GM19468 (cell line): ENCODE data around the gene LRRC45.

Experiments used
- ATAC-seq: cut with Tn5 transposase; IDR thresholded peaks from one replicate; pipeline ENCODE4 v1.9.1; 2021; ENCODE audit warnings: mild to moderate bottlenecking, moderate library complexity, moderate number of reproducible peaks; ENCODE audit not compliant: unreplicated experiment; ENCODE audit errors: extremely low read depth

Gene LRRC45

DNA sequence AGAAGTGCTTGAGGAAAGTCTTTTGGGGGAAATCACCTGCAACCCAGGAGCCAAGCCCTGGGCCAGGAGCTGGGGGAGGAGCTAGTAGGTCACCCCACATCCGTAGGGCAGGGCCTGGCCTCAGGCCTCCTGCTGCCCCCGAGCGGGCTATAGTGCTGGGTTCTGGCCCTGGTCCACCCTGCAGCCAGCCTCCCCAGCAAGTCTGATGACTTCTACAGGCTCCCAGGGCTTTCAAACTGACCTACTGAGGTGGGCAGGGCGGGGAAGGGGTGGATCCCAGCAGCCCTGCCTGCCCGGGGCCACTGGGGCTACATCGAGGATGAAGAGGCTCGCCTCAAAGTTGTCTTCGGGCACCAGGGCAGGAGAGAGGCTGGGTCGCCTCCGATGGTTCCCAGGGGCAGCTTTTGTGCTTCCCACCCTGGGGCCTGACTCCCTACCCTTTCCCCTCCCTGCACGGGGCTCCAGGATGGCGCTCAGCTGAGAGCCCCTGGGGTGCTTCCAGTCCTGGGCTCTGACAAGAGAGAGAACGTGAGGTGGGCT is 5.4 kb upstream of the LRRC45 start:
- ATAC-seq: no peak

DNA sequence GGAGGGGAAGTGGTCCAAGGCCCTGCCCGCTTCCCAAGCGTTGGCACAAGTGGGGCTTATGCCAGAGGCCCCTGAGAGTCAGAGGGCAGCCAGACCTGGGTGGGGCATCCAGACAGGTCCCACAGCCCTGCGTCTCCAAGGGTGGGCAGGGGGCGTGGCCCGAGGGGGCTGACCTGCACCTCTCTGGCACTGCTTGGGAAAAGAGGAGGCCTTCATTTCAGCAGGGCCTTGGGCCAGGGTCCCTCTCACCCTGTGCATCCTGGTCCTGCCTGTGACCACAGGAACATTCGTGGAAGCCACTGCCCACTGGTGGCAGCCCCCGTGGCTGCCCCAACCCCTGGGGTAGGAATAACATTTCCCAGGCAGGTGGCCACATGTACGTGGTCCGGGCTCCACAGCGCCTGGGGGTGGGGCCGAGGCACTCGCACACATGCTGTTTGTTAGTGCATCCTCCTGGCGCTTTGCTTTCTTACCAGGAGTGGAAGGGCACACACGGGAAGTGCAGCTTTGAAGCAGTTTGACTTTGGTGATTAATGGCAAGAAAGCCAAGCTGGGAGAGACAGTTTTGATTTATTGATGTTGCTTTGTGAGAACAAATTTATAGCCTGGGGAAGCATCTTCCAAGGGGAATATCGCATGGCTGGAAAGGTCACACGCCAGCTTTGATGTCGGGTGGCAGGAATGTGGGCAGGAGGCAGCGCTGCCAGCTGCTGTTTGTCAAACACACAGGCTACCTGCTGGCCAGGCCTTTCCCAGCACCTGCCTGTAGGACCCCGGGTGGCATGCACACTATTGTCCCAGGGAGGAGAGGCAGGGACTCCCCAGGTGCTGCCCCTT is 4.7 kb upstream of the LRRC45 start:
- ATAC-seq: no peak

DNA sequence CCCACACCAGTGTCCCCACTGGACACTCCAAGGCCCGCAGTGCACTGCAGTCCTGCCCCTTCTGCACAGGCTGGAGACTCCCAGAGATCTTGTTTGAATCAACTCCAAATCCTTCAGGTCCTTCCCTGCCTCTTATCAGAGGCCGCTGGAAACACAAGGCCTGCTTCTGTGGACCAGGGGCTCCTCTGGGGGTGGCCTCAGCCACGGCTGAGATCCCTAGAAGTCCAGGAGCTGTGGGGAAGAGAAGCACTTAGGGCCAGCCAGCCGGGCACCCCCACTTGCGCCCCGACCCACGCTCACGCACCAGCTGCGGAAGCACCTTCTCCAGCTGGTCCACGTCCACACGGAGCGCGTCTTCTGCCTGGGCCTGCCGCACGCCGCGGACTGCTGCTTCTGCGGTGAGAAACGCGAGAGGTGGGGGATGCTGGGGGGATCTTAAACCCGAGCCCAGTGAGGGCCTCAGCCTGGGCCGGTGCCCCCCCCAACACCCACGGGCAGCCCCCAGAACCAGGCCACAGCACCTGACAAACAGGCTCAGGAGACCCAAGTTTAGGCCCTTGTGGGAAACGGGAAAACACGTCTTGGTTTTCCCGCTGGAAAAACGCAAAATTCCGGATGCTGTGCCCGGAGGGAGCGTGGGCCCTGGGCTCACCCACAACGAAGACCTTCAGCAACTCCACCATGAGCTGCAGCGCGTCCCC is 4.0 kb upstream of the LRRC45 start:
- ATAC-seq: no peak

DNA sequence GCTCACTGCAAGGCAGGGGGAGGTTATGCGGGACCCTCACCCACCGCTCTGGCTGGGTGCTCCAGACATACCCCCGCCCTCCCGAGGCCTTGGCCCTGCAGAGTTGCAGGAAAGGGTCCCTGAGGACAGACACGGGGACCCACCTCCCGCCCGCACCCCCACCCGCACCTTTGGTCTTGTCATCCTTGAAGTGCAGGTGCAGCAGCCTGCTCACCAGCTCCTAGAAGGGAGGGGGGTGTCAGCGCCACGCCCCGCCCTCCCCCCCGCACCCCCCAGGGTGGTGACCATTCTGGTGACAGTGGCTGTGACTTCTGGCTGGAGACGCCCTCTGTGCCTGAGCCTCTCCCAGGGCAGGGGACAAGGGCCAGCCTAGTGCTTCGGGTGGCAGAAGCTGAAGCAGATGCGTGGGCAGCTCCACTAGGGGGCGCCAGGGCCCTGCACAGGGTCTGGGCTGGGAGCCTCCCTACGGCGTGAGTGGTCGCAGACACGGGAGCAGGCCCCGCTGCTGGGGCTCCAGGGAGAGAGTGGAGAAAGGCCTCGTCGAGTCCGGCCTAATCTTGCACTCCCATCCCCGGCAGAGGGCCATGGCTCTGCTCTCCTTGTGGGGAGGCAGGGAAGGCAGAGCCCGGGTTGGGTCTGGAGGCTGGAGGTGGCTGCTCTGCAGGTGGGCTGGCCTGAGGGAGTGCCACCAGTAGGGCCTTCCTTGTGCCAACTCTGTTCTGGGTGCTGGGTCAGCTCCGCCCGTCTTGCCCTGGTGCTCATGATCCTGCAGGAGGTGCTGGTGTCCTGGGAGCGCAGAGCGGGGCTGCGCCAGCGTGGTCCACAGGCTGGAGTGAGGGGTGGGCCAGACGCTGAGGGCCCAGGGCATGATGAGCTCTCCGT is 3.2 kb upstream of the LRRC45 start:
- ATAC-seq: no peak

DNA sequence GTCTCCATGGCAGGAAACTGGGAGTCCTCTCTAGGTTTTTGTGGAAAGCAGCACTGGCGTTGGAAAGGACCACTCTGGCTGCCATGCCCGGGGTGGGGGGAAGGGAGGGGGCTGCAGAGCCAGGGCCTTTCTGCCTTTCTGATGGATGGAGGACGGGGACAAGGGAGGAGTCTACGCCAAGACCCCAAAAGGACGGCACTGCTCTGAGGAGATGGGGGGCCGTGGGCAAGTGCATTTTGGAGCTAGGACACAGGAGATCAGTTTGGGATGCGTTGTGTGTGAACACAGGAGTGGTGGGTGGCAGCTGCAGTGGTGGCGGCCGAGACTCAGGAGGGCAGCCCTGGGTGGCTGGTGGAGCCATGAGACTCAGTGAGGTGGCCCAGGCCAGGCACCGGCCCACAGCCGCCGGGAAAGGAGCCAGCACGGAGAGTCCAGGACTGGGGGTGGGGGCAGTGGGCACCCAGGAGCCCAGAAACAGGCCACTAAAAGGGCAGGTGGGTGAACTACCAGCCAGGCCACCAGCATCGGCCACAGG is 2.5 kb upstream of the LRRC45 start:
- ATAC-seq: no peak

DNA sequence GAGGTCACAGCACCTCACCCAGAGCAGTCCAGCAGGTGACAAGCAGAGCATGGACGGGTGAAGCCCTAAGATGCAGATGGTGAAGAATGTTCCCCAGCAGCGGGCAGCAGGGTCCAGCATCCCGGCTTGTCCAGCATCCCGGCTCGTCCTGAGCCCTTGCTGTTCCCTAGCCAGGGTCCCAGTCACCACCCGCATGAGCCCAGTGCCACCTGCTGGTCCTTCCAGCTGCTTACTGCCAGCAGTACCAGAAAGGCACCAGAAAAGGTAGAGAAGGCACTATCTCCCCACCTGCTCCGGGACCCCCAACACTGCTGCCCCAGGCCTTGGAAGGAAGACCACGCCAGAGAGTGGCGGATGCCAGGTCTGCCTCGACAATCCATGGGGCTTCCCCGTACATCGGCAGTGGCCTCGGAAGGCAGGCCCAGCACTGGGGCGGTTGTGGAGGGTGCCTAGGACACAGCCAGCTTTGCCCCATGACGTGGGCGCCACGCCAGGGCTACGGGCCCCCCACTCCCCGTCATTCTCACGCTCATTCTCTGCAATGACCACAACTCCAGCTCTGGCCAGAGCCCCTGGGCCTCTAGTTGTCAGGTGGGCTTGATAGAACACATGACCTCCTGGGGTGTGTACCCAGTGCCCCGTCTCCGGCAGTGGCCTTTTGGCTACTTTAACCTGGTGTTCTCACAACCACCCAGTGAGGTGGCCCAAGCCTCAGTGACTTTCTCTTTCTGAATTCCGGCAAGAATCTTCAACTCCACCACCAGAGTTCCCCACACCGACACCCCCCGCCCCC is 1.8 kb upstream of the LRRC45 start:
- no peak for ATAC-seq

DNA sequence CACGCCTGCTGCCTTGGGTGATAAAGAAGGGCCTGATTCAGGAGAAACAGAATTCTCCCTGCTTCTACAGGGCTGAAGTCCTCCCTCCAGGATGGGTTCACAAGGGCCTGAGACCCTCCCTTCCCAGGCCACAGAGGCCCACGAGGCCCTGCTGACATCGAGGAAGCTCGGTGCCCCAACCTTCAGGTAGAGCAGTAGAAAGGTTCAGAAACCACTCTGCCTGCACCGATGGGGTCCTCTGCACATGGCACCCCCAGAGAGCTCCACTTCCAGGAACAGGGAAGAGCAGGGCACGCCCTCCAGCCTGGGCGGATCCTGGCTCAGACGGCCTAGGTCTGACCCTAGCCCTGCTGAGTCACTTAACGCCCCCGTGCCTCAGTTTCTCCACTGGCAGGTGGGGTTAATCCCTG is 1.2 kb upstream of the LRRC45 start:
- no peak for ATAC-seq

DNA sequence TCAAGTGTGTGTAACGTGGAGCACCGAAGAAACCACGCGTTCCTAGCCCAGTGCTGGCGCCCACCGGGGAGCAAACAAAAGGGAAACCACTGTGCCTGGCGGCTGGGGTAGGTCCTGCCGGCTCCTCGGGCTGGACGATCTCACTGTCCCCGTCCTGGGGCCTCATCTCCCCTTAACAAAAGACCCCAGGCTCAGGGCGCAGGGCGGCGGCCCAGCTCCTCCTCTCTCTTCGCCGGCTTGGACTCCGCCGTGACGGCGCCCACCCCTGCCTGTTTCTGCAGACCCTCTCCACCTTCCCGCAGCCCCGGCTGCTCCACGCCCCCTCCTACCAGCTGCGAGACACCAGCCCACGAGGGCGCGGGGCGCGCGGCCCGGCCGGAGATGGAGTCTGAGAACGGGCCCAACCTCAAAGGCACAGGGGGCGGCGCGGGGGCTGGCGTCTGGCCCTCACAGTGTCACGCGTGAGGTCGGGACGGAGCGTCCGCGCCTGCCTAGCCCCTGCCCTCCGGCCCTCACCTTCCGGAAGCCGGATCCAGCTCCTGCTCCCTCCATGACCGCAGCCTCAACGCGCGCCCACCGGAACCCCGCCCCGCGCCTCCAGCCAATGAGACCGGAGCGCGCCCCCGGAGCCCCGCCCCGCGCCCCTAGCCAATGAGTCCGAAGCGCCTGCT is 660 bp upstream of the LRRC45 start, which contains the start of gene CENPX:
Gene CENPX, minus strand, starts transcription at position 569 of the 671 bp plus-strand sequence. Its CDS starts 17 bp downstream, at position 552.
- peak; percentile 23 for ATAC-seq

DNA sequence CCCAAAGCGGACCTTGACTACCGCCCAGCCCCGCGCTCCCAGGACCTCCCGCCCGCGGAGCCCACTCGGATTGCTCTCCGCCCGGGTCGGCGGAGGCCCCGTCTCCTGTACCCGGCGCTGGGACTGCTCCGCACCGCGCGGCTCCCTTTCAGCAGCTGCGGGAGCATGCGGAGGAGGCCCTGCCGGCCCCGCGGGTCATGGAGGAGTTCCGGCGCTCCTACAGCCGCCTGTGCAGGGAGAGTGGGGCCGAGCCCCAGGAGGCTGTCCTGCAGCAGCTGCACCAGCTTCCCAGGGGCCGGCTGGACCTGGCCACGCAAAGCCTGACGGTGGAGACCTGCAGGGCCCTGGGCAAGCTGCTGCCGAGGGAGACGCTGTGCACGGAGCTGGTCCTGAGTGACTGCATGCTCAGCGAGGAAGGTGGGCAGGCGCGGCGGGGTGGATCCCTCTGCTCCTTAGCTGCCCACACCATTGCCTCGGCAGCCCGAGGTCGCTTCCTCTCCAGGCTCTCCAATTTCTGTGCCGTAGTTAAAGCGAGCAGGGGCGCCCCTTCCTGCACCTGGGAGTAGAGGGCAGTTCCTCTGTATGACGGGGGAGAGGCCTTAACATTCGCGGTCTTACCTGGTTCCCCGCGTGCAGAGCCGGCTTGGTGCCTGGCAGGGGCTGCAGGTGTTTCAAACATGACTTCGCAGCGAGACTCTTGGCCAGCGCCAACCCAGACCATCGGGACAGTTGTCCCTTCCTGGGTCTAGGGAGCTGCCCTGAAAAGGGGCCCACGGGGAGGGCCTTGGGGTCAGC is 539 bp downstream of the LRRC45 start:
- no peak for ATAC-seq

DNA sequence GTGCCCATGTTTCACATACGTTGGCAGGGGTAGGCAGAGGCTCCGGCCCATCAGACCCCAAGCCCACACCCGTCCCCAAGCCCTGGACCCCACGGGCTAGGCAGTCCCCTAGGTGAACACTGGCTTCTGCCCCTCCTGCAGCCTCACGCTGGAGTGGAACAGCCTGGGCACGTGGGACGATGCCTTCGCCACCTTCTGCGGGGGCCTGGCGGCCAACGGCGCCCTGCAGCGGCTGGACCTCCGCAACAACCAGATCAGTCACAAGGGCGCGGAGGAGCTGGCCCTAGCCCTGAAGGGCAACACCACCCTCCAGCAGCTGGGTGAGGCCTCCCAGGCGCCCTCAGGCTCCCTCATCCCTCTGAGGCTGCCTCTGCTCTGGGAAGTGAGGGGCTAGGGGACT is 1.8 kb downstream of the LRRC45 start:
- no peak for ATAC-seq

DNA sequence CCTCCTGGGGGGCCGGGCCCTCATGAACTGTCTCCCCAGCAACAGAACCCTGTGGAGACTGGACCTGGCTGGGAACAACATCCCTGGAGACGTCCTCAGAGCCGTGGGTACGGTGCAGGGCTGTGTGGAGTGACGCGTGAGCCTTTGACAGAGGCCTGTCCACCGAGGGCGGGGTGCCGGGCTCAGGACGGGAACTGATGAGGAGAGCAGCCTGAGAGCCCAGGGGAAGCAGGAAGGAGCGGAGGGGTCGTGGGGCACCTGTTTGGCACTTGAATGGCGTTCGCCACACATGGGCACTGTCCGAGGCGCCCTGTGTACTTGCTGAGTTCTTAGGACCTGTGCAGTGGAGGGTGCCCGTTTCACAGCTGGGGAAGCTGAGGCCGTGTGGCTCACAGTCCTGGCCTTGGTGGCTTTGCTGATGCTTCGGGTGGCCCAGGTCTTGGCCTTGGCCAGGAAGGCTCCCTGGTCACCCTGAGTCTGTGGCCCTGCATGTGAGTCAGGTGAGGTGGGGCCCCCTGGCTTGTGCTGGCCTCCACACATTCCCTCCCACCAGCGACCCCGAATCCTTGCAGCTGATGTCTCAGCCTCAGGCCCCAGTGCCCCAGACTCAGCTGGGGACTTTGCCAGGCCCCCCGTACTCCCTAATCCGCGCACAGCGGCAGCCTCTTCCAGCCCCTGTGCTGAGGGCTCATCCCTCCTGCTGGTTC is 2.4 kb downstream of the LRRC45 start:
- no peak for ATAC-seq

DNA sequence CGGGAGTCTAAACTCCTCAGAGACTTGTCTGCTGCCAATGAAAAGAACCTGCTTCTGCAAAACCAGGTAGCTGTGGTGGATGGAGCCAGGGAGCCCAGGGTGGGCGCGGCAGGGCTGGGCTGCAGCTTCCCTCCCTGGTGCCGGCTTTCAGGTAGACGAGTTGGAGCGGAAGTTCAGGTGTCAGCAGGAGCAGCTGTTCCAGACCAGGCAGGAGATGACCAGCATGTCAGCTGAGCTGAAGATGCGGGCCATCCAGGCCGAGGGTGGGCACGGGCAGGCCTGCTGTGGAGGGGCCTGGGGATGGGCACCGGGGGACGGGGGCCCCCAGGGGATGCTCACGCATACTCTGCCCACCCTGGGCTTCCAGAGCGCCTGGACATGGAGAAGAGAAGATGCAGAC is 5.1 kb downstream of the LRRC45 start:
- ATAC-seq: no peak

DNA sequence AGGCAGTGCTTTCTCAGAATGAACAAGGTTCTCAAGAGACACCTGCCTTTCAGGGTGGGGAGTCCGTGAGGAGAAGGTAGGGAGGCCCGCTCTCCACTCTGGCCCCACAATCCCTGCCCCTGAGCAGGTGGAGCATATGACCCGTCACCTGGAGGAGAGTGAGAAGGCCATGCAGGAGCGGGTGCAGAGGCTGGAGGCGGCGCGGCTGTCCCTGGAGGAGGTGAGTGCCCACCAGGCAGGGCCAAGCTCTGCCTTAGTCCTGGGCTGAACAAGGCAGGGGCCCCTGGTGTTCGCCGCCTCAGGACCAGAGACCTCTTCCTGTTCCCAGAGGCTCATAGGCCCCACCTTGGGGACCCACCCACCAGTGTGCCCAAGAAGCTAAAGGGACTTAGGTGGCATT is 5.9 kb downstream of the LRRC45 start:
- no peak for ATAC-seq

DNA sequence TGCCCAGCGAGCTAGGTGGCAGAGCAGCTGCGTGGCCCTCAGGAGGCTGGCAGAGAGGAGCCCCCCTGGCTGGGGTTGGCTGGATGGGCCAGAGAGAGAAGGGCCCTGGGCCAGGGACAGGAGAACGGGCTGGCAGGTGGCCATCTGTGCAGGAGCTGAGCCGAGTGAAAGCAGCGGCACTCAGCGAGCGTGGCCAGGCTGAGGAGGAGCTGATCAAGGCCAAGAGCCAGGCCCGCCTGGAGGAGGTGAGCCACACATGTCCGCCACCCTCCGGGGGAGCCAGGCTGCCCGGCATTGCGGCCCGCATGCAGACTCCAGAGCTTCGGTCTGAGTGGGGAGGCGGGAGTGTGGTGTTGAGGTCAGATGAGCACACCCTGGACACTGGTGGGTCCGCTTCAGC is 6.3 kb downstream of the LRRC45 start:
- ATAC-seq: no peak

DNA sequence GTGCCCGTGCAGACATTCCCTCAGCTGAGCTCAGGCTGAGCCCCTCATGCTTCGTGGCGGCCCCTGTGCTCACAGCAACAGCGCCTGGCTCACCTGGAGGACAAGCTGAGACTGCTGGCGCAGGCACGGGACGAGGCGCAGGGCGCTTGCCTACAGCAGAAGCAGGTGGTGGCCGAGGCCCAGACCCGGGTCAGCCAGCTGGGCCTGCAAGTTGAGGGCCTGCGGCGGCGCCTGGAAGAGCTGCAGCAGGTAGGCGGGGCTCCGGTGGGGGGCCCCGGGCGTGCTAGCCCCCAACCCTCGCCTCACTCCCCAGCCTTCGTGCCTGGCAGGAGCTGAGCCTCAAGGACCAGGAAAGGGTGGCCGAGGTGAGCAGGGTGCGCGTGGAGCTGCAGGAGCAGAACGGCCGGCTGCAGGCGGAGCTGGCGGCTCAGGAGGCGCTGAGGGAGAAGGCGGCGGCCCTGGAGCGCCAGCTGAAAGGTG is 6.9 kb downstream of the LRRC45 start:
- ATAC-seq: no peak

DNA sequence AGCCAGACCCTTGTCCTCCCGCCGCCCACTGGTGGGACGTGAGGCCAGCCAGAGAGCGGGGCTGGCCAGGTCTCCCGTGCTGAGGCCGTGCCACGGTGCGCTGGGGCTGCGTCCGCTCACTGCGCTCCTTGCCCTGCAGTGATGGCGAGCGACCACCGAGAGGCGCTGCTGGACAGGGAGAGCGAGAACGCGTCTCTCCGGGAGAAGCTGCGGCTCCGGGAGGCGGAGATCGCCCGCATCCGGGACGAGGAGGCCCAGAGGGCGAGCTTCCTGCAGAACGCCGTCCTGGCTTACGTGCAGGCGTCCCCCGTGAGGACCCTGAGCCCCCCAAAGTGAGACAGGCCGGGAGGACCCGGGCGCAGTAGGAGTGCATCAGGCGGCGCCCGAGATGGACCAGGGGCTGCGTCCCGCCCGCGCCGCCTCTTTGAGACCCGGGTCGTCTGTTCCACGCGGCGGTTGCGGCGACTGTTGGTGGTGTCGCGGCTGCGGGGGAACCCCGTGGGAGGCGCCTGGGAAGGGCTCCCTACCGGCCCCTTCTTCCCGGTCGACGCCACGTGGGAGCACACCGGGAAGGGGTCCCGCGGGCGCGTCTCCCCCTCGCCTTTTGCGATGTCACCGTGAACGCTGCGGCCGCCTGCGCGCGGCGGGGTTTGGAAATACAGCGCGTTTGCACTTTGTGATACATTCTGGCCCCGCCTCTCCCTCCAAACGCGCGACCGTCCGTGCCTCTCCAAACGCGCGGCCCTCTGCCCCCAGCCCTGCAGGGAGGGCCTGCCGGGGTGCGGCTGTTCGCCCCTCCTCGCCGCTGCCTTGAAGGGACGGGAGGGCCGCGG is 7.6 kb downstream of the LRRC45 start:
- ATAC-seq: no peak
